ENCODE results near the gene RHO.

Gene RHO

DNA sequence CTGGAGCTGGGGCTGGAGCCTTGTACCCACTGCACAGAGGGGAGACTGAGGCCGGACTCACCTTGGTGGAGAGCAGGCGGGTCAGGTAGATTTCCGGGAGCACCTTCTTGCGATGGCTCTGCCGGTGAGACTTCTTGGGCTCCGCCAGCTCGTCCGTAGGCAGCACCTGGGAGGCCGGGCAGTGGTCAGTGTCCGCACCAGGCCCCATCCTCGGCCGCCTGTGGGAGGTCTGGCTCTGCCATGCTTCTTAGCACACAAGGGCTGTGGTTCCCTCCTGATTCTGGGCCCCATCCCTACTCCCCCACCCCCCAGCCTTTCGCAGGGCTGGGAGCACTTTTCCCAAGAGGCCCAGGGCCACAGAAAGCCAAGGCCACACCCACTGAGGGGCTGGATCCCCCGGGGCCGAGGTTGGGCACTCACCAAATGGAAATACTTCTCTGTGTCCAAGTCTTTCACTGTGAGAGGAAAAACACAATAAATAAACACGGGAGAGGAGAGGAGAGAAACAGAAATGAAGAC lies 31.9 kb downstream of the RHO start:
- Histone ChIP-seq H3K4me1 (ENCODE audit: control insufficient read depth, insufficient read depth, low read length) (peaks cover 6% of the 10 kb centered on the region), H3K9ac (ENCODE audit: low read depth, low read length) (no peak overlapping the region), H3K4me3 (ENCODE audit: low read depth, low read length) (no peak overlapping the region), H3K9me3 (ENCODE audit: control insufficient read depth, insufficient read depth, low read length) (no peaks in the 10 kb centered on the region), H3K36me3 (ENCODE audit: control insufficient read depth, insufficient read depth, low read length) (peaks cover 3% of the 10 kb centered on the region), H3K27me3 (ENCODE audit: control insufficient read depth, insufficient read depth, low read length) (no peaks in the 10 kb centered on the region)

DNA sequence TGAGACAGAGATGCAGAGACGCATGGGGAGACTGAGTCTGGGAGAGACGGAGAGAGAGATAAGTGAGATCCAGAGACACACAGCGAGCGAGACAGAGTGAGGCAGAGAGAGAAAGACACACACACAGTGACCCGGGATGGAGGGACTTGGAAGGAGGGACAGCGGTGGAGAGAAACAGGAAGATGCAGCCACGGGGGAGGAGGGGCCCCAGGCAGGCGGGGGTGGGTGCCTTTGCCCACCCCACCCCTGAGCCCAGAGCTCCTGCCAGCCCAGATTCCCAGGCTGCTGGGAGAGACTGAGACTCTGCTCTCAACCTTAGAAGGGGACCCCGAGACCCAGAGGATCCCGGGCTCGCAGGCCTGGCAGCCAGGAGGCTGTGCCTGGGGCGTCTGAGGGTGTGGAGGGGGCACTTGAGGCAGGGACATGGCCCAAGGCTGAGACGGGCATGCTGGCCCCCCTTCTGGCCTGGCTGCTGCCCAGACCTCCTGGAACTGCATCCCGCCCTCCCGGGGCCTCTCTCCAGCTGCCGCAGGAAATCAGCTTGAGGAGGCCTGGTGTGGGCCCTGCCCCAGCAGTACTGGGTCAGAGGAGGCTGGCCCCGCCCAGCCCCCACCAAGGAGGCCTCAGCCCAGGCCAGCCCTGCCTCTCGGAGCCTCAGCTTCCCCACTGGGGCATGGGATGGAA lies 32.6 kb downstream of the RHO start:
- peaks cover 9% of the 10 kb centered on the region for H3K36me3 ChIP-seq (ENCODE audit: control insufficient read depth, insufficient read depth, low read length)
- no peak overlapping the region for H3K9ac ChIP-seq (ENCODE audit: low read depth, low read length)
- H3K4me1 ChIP-seq (ENCODE audit: control insufficient read depth, insufficient read depth, low read length), result peaks cover 6% of the 10 kb centered on the region
- no peak overlapping the region for H3K4me3 ChIP-seq (ENCODE audit: low read depth, low read length)
- H3K27me3 ChIP-seq (ENCODE audit: control insufficient read depth, insufficient read depth, low read length), result no peaks in the 10 kb centered on the region
- H3K9me3 ChIP-seq (ENCODE audit: control insufficient read depth, insufficient read depth, low read length), result no peaks in the 10 kb centered on the region

DNA sequence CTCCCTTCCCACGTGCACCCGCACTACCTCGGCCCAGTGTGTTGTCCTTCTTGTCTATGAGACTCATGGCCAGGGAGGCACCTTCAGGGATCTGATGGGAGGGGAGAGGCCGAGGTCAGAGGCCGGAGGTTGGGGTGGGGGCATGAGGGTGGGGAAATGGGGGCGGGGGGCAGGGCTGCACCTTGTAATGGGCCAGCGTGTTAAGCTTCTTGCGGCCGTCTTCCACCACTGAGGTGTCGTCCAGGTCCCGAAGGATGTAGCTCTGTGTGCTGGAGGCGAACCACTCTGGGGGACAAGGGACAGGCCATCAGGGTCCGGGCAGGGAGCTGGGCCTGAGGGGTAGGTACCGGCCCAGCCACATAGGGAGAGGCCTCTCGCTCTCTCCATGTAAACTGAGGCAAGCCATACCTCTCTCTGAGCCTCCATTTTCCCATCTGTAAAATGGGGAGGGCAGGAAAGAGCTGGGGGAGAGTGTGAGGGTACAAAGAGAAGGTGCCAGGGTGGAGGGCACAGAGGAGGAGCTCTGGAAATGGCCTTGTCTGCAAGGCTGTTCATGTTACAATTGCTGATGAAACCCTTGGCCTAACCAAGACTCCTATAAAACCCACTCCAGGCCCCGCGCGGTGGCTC lies 33.3 kb downstream of the RHO start:
- H3K36me3 ChIP-seq (ENCODE audit: control insufficient read depth, insufficient read depth, low read length), result peaks cover 9% of the 10 kb centered on the region
- H3K27me3 ChIP-seq (ENCODE audit: control insufficient read depth, insufficient read depth, low read length), result no peaks in the 10 kb centered on the region
- H3K9ac ChIP-seq (ENCODE audit: low read depth, low read length), result no peak overlapping the region
- H3K9me3 ChIP-seq (ENCODE audit: control insufficient read depth, insufficient read depth, low read length), result no peaks in the 10 kb centered on the region
- H3K4me1 ChIP-seq (ENCODE audit: control insufficient read depth, insufficient read depth, low read length), result peaks cover 6% of the 10 kb centered on the region
- no peak overlapping the region for H3K4me3 ChIP-seq (ENCODE audit: low read depth, low read length)

DNA sequence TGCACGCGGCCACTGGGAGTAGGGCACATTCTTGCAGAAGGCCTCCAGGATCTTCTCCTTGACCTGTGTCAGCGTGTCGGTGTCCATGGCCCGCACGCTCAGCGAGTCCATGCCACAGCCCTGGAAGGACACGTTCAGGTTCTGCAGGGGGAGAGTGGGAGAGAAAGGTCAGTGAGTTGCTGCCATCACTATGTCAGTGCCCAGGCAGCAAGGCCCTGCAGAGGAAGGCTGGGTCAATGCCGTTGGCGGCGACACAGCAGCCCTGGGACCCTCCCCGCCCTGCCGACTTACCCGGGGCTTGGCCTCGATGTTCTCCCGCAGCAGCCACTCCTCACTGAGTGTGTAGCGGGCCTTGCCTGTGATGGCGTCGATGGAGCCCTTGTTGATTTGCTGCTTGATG lies 34.4 kb downstream of the RHO start:
- no peak overlapping the region for H3K4me3 ChIP-seq (ENCODE audit: low read depth, low read length)
- H3K4me1 ChIP-seq (ENCODE audit: control insufficient read depth, insufficient read depth, low read length), result peaks cover 2% of the 10 kb centered on the region
- H3K36me3 ChIP-seq (ENCODE audit: control insufficient read depth, insufficient read depth, low read length), result peaks cover 9% of the 10 kb centered on the region
- no peaks in the 10 kb centered on the region for H3K9me3 ChIP-seq (ENCODE audit: control insufficient read depth, insufficient read depth, low read length)
- H3K9ac ChIP-seq (ENCODE audit: low read depth, low read length), result no peak overlapping the region
- H3K27me3 ChIP-seq (ENCODE audit: control insufficient read depth, insufficient read depth, low read length), result no peaks in the 10 kb centered on the region

DNA sequence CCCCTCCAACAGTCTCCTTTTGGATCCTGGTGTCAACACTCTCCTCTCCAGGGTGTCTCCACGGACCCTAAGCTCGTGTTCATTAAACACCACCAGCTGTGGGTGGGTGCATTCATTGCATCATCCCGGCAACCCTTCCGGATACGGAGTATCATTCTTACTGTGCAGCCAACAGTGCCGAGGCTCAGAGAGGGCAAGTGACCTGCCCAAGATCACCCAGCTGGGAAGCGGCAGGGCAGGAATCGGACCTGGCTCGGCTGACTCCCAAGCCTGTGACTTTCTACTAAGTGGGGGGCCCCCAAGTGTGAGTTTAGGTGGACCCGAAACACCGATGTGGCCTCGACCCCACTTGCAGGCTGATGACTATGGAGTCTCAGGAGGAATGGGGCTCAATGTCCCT lies 34.9 kb downstream of the RHO start:
- H3K4me3 ChIP-seq (ENCODE audit: low read depth, low read length), result no peak overlapping the region
- no peaks in the 10 kb centered on the region for H3K9me3 ChIP-seq (ENCODE audit: control insufficient read depth, insufficient read depth, low read length)
- no peaks in the 10 kb centered on the region for H3K27me3 ChIP-seq (ENCODE audit: control insufficient read depth, insufficient read depth, low read length)
- H3K36me3 ChIP-seq (ENCODE audit: control insufficient read depth, insufficient read depth, low read length), result peaks cover 9% of the 10 kb centered on the region
- H3K4me1 ChIP-seq (ENCODE audit: control insufficient read depth, insufficient read depth, low read length), result peaks cover 2% of the 10 kb centered on the region
- no peak overlapping the region for H3K9ac ChIP-seq (ENCODE audit: low read depth, low read length)

DNA sequence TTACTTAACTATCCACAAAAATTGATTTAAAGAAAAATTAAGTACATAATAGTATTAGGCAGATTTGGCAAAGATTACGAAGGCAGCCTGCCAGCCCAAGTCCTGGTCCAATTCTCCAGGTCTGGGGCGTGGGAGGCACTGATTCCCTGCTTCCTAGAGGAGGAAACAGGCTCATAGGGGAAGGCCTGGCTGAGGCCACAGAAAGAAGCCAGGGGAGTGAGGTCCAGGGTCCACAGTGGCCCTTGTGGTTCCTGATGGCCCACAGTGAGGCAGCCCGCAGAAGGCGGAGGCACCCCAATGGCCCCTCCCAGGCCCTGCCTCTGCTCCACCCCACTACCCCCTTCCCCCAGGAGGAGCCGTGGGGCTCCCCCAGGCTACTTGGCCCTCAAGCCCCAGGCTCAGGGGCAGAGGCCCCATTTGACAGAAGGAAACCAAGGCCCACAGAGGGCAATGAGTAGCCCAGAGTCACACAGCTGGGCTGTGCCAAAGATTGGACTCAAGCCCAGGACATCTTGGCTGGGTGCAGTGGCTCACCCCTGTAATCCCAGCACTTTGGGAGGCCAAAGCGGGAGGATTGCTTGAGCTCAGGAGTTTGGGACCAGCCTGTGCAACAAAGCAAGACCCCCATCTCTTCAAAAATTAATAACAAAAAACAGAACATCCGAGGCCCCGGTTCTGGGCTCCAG lies 35.6 kb downstream of the RHO start:
- no peak overlapping the region for H3K4me3 ChIP-seq (ENCODE audit: low read depth, low read length)
- no peaks in the 10 kb centered on the region for H3K9me3 ChIP-seq (ENCODE audit: control insufficient read depth, insufficient read depth, low read length)
- H3K4me1 ChIP-seq (ENCODE audit: control insufficient read depth, insufficient read depth, low read length), result peaks cover 2% of the 10 kb centered on the region
- H3K9ac ChIP-seq (ENCODE audit: low read depth, low read length), result no peak overlapping the region
- peaks cover 9% of the 10 kb centered on the region for H3K36me3 ChIP-seq (ENCODE audit: control insufficient read depth, insufficient read depth, low read length)
- H3K27me3 ChIP-seq (ENCODE audit: control insufficient read depth, insufficient read depth, low read length), result no peaks in the 10 kb centered on the region

DNA sequence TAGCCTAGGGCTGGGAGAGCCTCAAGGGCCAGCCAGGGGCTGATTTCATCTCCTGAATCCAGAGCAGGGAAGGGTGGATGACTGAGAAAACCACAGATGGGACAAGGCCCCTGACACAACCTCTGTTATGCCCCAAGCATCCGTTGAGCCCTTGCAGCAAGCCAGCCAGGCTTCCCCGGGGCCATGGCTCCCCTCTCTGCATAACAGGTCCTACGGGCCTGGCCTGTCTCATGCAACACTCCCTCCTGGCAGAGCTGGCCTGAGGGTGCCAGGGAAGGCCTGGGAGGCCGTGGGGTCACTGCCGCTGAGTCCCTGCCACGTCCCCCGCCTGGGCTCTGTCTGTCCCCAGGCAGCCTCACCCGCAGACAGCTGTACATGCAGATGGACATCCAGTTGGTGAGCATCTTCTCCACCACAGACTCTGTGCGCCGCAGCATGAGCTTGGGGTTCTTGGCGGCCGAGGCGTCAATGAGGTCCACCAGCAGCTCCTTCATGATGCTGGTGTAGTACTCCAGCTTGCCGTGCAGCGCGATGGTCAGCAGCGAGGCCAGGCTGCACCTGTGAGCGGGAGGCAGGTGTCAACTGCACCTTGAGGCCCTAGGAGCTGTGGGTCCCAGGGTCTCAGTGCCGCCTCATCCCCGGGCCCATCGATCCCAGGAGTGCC lies 36.7 kb downstream of the RHO start:
- peaks cover 14% of the 10 kb centered on the region for H3K36me3 ChIP-seq (ENCODE audit: control insufficient read depth, insufficient read depth, low read length)
- no peaks in the 10 kb centered on the region for H3K9me3 ChIP-seq (ENCODE audit: control insufficient read depth, insufficient read depth, low read length)
- H3K27me3 ChIP-seq (ENCODE audit: control insufficient read depth, insufficient read depth, low read length), result no peaks in the 10 kb centered on the region
- no peak overlapping the region for H3K9ac ChIP-seq (ENCODE audit: low read depth, low read length)
- no peak overlapping the region for H3K4me3 ChIP-seq (ENCODE audit: low read depth, low read length)
- peaks cover 2% of the 10 kb centered on the region for H3K4me1 ChIP-seq (ENCODE audit: control insufficient read depth, insufficient read depth, low read length)

DNA sequence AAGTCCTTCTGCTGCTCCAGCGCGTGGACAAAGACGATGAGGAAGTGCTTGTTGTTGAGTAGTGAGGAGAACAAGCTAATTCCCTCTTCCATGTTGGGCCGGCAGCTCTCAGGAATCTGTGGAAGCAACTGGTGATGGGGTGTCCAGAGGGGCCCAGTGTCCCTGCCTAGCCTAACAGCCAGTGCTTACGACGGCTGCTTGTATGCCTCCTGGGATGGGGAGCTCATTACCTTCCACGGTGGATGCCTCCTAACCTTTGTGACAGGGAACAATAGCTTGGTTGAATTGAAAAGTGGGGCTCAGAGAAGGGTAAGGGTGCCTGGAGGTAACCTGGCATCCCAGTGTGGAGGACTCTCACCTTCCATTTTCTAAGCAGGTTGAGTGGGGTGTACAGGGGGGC lies 37.5 kb downstream of the RHO start:
- peaks cover 17% of the 10 kb centered on the region for H3K36me3 ChIP-seq (ENCODE audit: control insufficient read depth, insufficient read depth, low read length)
- H3K9ac ChIP-seq (ENCODE audit: low read depth, low read length), result no peak overlapping the region
- H3K9me3 ChIP-seq (ENCODE audit: control insufficient read depth, insufficient read depth, low read length), result no peaks in the 10 kb centered on the region
- H3K27me3 ChIP-seq (ENCODE audit: control insufficient read depth, insufficient read depth, low read length), result no peaks in the 10 kb centered on the region
- H3K4me1 ChIP-seq (ENCODE audit: control insufficient read depth, insufficient read depth, low read length), result no peaks in the 10 kb centered on the region
- no peak overlapping the region for H3K4me3 ChIP-seq (ENCODE audit: low read depth, low read length)

DNA sequence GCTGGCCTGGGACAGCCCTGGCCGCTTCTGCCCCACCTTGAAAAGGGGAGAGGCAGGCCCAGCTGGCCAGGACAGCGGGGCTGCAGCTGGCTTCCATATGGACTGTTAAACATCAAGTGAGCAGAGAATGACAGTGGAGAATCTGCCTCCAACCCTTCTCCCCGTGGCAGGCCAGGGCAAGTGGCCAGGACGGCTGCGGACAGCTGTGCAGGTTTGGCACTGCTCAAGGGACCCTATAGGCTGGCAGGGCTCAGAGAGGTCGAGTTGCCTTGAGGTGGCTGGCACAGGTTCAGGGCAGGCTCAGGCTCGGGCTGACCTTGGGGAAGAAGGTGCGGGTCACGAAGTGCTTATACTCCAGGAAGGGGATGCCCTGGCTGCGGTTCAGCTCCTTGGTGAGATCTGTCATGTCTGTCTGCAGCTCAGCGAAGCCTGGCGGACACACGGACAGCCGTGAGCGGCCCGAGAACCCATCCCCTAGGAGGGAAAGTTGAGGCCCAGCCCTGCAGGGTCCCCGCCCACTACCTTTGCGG lies 38.8 kb downstream of the RHO start:
- Histone ChIP-seq H3K27me3 (ENCODE audit: control insufficient read depth, insufficient read depth, low read length) (no peaks in the 10 kb centered on the region), H3K9me3 (ENCODE audit: control insufficient read depth, insufficient read depth, low read length) (no peaks in the 10 kb centered on the region), H3K4me1 (ENCODE audit: control insufficient read depth, insufficient read depth, low read length) (no peaks in the 10 kb centered on the region), H3K9ac (ENCODE audit: low read depth, low read length) (no peak overlapping the region), H3K36me3 (ENCODE audit: control insufficient read depth, insufficient read depth, low read length) (peaks cover 17% of the 10 kb centered on the region), H3K4me3 (ENCODE audit: low read depth, low read length) (no peak overlapping the region)

DNA sequence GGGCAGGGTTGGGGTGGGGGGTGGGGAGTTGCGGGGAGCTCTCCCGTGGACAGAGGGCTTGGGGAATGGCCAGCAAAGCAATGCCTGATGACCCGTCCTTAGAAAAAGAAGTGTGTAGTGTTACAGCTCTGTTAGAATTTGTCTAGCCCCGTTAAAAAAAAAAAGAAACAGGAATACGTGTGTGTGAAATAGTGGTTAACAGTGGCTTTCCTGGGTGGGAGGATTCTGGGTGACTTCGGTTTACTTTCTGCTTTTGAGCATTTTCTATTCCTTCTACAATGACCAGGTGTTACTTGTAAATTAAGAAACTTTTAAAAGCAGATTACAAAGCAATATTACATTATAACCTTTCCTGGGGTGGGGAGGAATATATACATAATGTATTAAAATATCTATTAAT lies 39.5 kb downstream of the RHO start:
- Histone ChIP-seq H3K9ac (ENCODE audit: low read depth, low read length) (no peak overlapping the region), H3K27me3 (ENCODE audit: control insufficient read depth, insufficient read depth, low read length) (no peaks in the 10 kb centered on the region), H3K4me3 (ENCODE audit: low read depth, low read length) (no peak overlapping the region), H3K9me3 (ENCODE audit: control insufficient read depth, insufficient read depth, low read length) (no peaks in the 10 kb centered on the region), H3K4me1 (ENCODE audit: control insufficient read depth, insufficient read depth, low read length) (no peaks in the 10 kb centered on the region), H3K36me3 (ENCODE audit: control insufficient read depth, insufficient read depth, low read length) (peaks cover 17% of the 10 kb centered on the region)

DNA sequence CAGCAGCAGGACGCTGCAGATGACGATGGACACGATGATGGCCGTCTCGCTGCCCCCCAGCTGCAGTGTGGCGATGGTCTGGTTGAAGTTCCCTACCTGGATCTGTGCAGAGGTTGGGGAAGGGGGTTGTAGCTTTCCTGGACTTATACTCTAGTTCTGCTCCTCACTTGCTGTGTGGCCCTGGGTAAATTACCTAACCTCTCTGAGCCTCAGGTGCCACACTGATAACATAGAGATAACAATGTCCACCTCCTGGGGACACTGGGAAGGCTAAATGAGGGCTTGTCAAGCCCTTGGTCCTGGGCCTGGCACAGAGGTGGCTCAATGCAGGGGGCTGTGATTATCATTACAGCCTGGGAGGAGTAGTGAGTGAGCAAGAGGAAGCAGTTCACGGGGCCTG lies 41.4 kb downstream of the RHO start:
- no peak overlapping the region for H3K9ac ChIP-seq (ENCODE audit: low read depth, low read length)
- H3K9me3 ChIP-seq (ENCODE audit: control insufficient read depth, insufficient read depth, low read length), result no peaks in the 10 kb centered on the region
- H3K36me3 ChIP-seq (ENCODE audit: control insufficient read depth, insufficient read depth, low read length), result peaks cover 25% of the 10 kb centered on the region
- no peak overlapping the region for H3K4me3 ChIP-seq (ENCODE audit: low read depth, low read length)
- H3K4me1 ChIP-seq (ENCODE audit: control insufficient read depth, insufficient read depth, low read length), result no peaks in the 10 kb centered on the region
- no peaks in the 10 kb centered on the region for H3K27me3 ChIP-seq (ENCODE audit: control insufficient read depth, insufficient read depth, low read length)

Measured in iPS-15b (cell line).